K562 (cell line): ENCODE data around the gene IL4I1. TPM values are rescaled to one million over a fixed set of nuclear protein-coding genes. Genes with fewer than 3 reads are reported as not detected.

Source experiments
- ATF1 ChIP-seq, 2 experiments: fragments of 450-650 bp in 1 of 2; IDR thresholded peaks; 2 replicates each; pipeline ENCODE4 v1.6.1; 2016; ENCODE audit warnings: missing compliant biosample characterization in 1 of 2, missing genetic modification characterization in 1 of 2
- CHD1 ChIP-seq: fragments of 200-600 bp; sonication (generic); IDR thresholded peaks from one replicate; pipeline ENCODE4 v1.6.1; 2012; ENCODE audit warnings: mild to moderate bottlenecking, moderate library complexity, low read length, inconsistent platforms
- CHD4 ChIP-seq: fragments of 200-600 bp; sonication (generic); IDR thresholded peaks from 3 replicates; pipeline ENCODE4 v1.6.1; 2012; ENCODE audit warnings: low read depth, mild to moderate bottlenecking, mixed read lengths, low read length, inconsistent platforms; ENCODE audit not compliant: insufficient read depth, insufficient replicate concordance, poor library complexity, severe bottlenecking
- ESRRB ChIP-seq: fragments of 250-450 bp; sonication (Bioruptor Pico); IDR thresholded peaks from 2 replicates; pipeline ENCODE4 v1.5.0; 2020; ENCODE audit warnings: mild to moderate bottlenecking, moderate library complexity, borderline replicate concordance
- FIP1L1 ChIP-seq: fragments of 200-400 bp; formaldehyde crosslinking; IDR thresholded peaks from 2 replicates; pipeline ENCODE4 v1.6.1; 2018; ENCODE audit warnings: mild to moderate bottlenecking, low read depth, low read length; ENCODE audit not compliant: poor library complexity, severe bottlenecking
- FOXJ3 ChIP-seq: sonication (generic); formaldehyde crosslinking; IDR thresholded peaks from 2 replicates; pipeline ENCODE4 v1.4.0; 2020; ENCODE audit warnings: mild to moderate bottlenecking, missing genetic modification reagents
- FOXK1 ChIP-seq: sonication (generic); formaldehyde crosslinking; IDR thresholded peaks from 2 replicates; pipeline ENCODE4 v1.8.0; 2022; ENCODE audit warnings: missing genetic modification reagents, mild to moderate bottlenecking, borderline replicate concordance
- HLTF ChIP-seq: fragments of 450-650 bp; IDR thresholded peaks from 2 replicates; pipeline ENCODE4 v1.6.1; 2016
- KAT2B ChIP-seq: IDR thresholded peaks from one replicate; pipeline ENCODE4 v1.6.1; 2012; ENCODE audit warnings: low read depth, mild to moderate bottlenecking, control low read depth, inconsistent platforms, low read length, moderate library complexity
- L3MBTL2 ChIP-seq: fragments of 450-650 bp; IDR thresholded peaks from 2 replicates; pipeline ENCODE4 v1.6.1; 2016; ENCODE audit warnings: mild to moderate bottlenecking, moderate library complexity
- MAZ ChIP-seq, 2 experiments: fragments of 450-650 bp in 1 of 2; sonication (generic) in 1 of 2; formaldehyde crosslinking; IDR thresholded peaks in 1 of 2; conservative IDR thresholded peaks in 1 of 2; 2 replicates each; pipeline versions ENCODE4 v1.4.0 to v1.5.0; 2020; ENCODE audit warnings: mild to moderate bottlenecking in 1 of 2, missing genetic modification reagents in 1 of 2
- MEF2D ChIP-seq: conservative IDR thresholded peaks from 2 replicates; pipeline ENCODE4 v1.6.1; 2016; ENCODE audit warnings: low read depth, missing genetic modification characterization, missing compliant biosample characterization
- NR1H2 ChIP-seq: sonication (generic); formaldehyde crosslinking; IDR thresholded peaks from 2 replicates; pipeline ENCODE4 v1.4.0; 2020; ENCODE audit warnings: mild to moderate bottlenecking, missing genetic modification reagents
- POLR2A ChIP-seq: fragments of 450-650 bp; conservative IDR thresholded peaks from 2 replicates; pipeline ENCODE4 v1.6.1; 2016
- PRMT5 ChIP-seq: sonication (generic); formaldehyde crosslinking; IDR thresholded peaks from 2 replicates; pipeline ENCODE4 v1.5.0; 2020; ENCODE audit warnings: missing genetic modification reagents
- RFX1 ChIP-seq: fragments of 450-650 bp; IDR thresholded peaks from 2 replicates; pipeline ENCODE4 v1.6.1; 2016; ENCODE audit warnings: mild to moderate bottlenecking, moderate library complexity
- SMAD2 ChIP-seq: fragments of 150-350 bp; IDR thresholded peaks from 2 replicates; pipeline ENCODE4 v1.6.1; 2014; ENCODE audit warnings: low read depth, mild to moderate bottlenecking, low read length
- SUPT5H ChIP-seq: fragments of 450-650 bp; IDR thresholded peaks from 2 replicates; pipeline ENCODE4 v1.6.1; 2016
- polyA plus RNA-seq, 8 experiments: library from polyadenylated mRNA; depleted of rRNA in 4 of 8; stranded (reverse) in 5 of 8; unstranded in 3 of 8; fragments of >200 nt; fragmentation: Nextera tagmentation in 2 of 8; fragmentation: Illumina TruSeq in 1 of 8; extraction: Ambion mirVana in 2 of 8; extraction: Trizol in 1 of 8; gene quantifications; 2 replicates each; pipeline versions ENCODE4 v1.2.1 to v1.2.3, GENCODE V29; 2011 to 2014; ENCODE audit warnings: inconsistent platforms in 1 of 8, missing spikeins in 1 of 8
- total RNA-seq, 7 experiments: library from RNA; depleted of rRNA in 6 of 7; stranded (reverse); fragments of >200 nt in 6 of 7; fragmentation: Illumina TruSeq in 2 of 7; extraction: Trizol in 2 of 7; gene quantifications; 2 replicates each; pipeline versions ENCODE4 v1.2.1 to v1.2.3, GENCODE V29; 2011 to 2021; ENCODE audit warnings: low replicate concordance in 1 of 7
- TF ChIP-seq, protein P1 (sequence below): sonication (generic); formaldehyde crosslinking; IDR thresholded peaks from 2 replicates; pipeline ENCODE4 v1.8.0; 2022; ENCODE audit warnings: mild to moderate bottlenecking, missing genetic modification reagents
- TF ChIP-seq, protein P2 (sequence below): fragments of 250-450 bp; sonication (Bioruptor Pico); IDR thresholded peaks from 2 replicates; pipeline ENCODE4 v1.5.0; 2020; ENCODE audit warnings: mild to moderate bottlenecking
- TF ChIP-seq, protein P3 (sequence below): sonication (generic); formaldehyde crosslinking; IDR thresholded peaks from 2 replicates; pipeline ENCODE4 v1.8.0; 2022; ENCODE audit warnings: missing genetic modification reagents, mild to moderate bottlenecking, borderline replicate concordance

The IL4I1 gene
- total and polyA plus RNA-seq, 9 of the 15 experiments (the other 6 are each of a cell fraction or from before 2014, with no cell fraction given), result 0.06 to 0.95 (median 0.43) TPM; not detected in 2

DNA sequence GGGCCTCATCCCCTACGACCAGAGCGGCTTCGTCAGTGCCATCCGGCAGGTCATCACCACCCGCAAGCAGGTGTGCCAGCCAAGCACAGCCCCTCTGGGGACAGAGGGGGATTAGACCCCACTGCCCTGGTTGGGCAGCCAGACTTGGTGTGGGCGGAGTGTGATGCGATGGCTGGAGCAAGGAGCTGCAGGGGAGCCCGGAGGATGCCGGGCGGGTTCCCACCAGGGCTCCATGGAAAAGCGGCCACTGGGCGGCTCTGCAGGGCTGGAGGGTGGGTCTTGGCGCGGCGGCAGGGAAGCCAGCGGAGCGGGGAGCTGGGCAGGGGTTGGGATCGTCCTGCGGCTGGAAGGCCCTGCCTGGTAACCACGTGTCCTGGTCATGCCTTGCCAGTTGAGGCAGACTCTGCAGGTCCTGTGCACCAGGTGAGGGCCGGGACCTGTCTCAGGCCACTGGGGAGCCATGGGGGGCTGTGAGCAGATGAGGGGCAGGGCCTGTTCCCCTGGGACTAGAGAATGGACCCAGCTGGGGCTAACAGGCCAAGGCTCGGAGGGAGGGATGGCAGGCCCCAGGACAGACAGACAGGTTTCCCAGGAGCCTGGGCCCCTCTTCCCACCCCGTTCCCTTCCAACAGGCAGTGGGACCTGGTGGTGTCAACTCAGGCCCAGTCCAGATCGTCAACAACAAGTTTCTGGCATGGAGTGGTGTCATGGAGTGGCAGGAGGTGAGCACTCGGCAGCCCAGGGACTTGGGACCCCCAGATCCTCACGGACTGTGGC, 39.4 kb downstream of the IL4I1 start (continued):
- TF ChIP-seq MAZ (CRISPR knock-in tag; conservative IDR thresholded peaks at IDR 0.05 in 1 of 2, IDR thresholded peaks at IDR 0.05 in 1 of 2), result no peak
- no peak for TF ChIP-seq SMAD2
- no peak for TF ChIP-seq ESRRB (CRISPR knock-in tag)
- no peak for TF ChIP-seq RFX1
- TF ChIP-seq L3MBTL2, result no peak
- no peak for TF ChIP-seq PRMT5
- TF ChIP-seq HLTF, result peak; percentile 83
- no peak for TF ChIP-seq ATF1 (CRISPR knock-in tag; IDR thresholded peaks at IDR 0.05)
- TF ChIP-seq ATF1 (tag; IDR thresholded peaks at IDR 0.05), result no peak
- peak; percentile 49; the same call in 1 of the 2 replicates for TF ChIP-seq SUPT5H
- no peak for TF ChIP-seq MEF2D (tag)
- TF ChIP-seq, protein P1, sequence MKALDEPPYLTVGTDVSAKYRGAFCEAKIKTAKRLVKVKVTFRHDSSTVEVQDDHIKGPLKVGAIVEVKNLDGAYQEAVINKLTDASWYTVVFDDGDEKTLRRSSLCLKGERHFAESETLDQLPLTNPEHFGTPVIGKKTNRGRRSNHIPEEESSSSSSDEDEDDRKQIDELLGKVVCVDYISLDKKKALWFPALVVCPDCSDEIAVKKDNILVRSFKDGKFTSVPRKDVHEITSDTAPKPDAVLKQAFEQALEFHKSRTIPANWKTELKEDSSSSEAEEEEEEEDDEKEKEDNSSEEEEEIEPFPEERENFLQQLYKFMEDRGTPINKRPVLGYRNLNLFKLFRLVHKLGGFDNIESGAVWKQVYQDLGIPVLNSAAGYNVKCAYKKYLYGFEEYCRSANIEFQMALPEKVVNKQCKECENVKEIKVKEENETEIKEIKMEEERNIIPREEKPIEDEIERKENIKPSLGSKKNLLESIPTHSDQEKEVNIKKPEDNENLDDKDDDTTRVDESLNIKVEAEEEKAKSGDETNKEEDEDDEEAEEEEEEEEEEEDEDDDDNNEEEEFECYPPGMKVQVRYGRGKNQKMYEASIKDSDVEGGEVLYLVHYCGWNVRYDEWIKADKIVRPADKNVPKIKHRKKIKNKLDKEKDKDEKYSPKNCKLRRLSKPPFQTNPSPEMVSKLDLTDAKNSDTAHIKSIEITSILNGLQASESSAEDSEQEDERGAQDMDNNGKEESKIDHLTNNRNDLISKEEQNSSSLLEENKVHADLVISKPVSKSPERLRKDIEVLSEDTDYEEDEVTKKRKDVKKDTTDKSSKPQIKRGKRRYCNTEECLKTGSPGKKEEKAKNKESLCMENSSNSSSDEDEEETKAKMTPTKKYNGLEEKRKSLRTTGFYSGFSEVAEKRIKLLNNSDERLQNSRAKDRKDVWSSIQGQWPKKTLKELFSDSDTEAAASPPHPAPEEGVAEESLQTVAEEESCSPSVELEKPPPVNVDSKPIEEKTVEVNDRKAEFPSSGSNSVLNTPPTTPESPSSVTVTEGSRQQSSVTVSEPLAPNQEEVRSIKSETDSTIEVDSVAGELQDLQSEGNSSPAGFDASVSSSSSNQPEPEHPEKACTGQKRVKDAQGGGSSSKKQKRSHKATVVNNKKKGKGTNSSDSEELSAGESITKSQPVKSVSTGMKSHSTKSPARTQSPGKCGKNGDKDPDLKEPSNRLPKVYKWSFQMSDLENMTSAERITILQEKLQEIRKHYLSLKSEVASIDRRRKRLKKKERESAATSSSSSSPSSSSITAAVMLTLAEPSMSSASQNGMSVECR, result no peak
- TF ChIP-seq CHD4, result no peak
- TF ChIP-seq NR1H2 (CRISPR knock-in tag), result no peak
- TF ChIP-seq CHD1, result no peak
- TF ChIP-seq KAT2B, result no peak
- TF ChIP-seq, protein P2, sequence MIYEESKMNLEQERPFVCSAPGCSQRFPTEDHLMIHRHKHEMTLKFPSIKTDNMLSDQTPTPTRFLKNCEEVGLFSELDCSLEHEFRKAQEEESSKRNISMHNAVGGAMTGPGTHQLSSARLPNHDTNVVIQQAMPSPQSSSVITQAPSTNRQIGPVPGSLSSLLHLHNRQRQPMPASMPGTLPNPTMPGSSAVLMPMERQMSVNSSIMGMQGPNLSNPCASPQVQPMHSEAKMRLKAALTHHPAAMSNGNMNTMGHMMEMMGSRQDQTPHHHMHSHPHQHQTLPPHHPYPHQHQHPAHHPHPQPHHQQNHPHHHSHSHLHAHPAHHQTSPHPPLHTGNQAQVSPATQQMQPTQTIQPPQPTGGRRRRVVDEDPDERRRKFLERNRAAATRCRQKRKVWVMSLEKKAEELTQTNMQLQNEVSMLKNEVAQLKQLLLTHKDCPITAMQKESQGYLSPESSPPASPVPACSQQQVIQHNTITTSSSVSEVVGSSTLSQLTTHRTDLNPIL (CRISPR knock-in tag), result no peak
- peak; percentile 51 for TF ChIP-seq POLR2A
- TF ChIP-seq FOXK1 (CRISPR knock-in tag), result no peak
- peak; percentile 46 for TF ChIP-seq FIP1L1
- TF ChIP-seq, protein P3, sequence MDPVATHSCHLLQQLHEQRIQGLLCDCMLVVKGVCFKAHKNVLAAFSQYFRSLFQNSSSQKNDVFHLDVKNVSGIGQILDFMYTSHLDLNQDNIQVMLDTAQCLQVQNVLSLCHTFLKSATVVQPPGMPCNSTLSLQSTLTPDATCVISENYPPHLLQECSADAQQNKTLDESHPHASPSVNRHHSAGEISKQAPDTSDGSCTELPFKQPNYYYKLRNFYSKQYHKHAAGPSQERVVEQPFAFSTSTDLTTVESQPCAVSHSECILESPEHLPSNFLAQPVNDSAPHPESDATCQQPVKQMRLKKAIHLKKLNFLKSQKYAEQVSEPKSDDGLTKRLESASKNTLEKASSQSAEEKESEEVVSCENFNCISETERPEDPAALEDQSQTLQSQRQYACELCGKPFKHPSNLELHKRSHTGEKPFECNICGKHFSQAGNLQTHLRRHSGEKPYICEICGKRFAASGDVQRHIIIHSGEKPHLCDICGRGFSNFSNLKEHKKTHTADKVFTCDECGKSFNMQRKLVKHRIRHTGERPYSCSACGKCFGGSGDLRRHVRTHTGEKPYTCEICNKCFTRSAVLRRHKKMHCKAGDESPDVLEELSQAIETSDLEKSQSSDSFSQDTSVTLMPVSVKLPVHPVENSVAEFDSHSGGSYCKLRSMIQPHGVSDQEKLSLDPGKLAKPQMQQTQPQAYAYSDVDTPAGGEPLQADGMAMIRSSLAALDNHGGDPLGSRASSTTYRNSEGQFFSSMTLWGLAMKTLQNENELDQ (CRISPR knock-in tag), result no peak
- TF ChIP-seq FOXJ3 (CRISPR knock-in tag), result no peak
